ENCODE data around the gene ADPRHL1. TPM values are rescaled to one million over a fixed set of nuclear protein-coding genes. Genes with fewer than 3 reads are reported as not detected.

The ADPRHL1 gene
- total and polyA plus RNA-seq, 2 donors (not counting 3 experiments of a cell fraction or from before 2014, with no cell fraction given): 0.52 to 0.97 TPM

- intact Hi-C loops (cut with micrococcal nuclease) (no loop called here), dilution Hi-C loops (cut with MboI; ENCODE audit: extremely low pct_ligation_motif_present, low sequenced_read_pairs) (no loop called here)
- ChIA-PET CTCF (no interaction called here), POLR2A (no interaction called here)
- FAIRE-seq (no peak), DNase-seq (ENCODE audit: low read depth, low spot score) (no peak)
- Histone ChIP-seq H3K9me1 (replicated peaks; ENCODE audit: control insufficient read depth, extremely low read depth, insufficient read depth, low read length) (no peaks in the 10 kb centered on the region), H3K4me3 (replicated peaks in 1 of 3; ENCODE audit: insufficient read depth in 1 of 3, low read depth in 1 of 3, low read length in 3 of 3) (no peak overlapping the region), H3K27ac (ENCODE audit: insufficient read depth, low read depth, low read length) (no peak overlapping the region), H2AFZ (ENCODE audit: low read depth, low read length) (no peak overlapping the region), H3K9ac (replicated peaks; ENCODE audit: extremely low read depth, insufficient read depth, low read length) (no peak overlapping the region), H3K4me1 (ENCODE audit: control insufficient read depth, extremely low read depth, insufficient read depth, low read length) (no peaks in the 10 kb centered on the region), H3K36me3 (ENCODE audit: control insufficient read depth in 2 of 2, extremely low read depth in 1 of 2, insufficient read depth in 2 of 2, low read length in 2 of 2) (no peaks in the 10 kb centered on the region), H4K20me1 (replicated peaks; ENCODE audit: control insufficient read depth, extremely low read depth, insufficient read depth, low read length) (no peaks in the 10 kb centered on the region), H3K9me3 (replicated peaks; ENCODE audit: control insufficient read depth, insufficient read depth, low read length) (no peaks in the 10 kb centered on the region), H3K27me3 (ENCODE audit: control insufficient read depth in 2 of 2, insufficient read depth in 2 of 2, low read length in 2 of 2) (no peaks in the 10 kb centered on the region), H3K79me2 (ENCODE audit: control insufficient read depth, insufficient read depth, low read length) (no peaks in the 10 kb centered on the region), H3K4me2 (ENCODE audit: insufficient read depth, low read length) (no peak overlapping the region)
- BruUV-seq (replicated peaks): no TSS peak
- TF ChIP-seq JUN (IDR thresholded peaks at IDR 0.05; ENCODE audit: borderline replicate concordance, insufficient read depth, insufficient read length, low read depth) (no peak), FOS (IDR thresholded peaks at IDR 0.05; ENCODE audit: borderline replicate concordance, insufficient read depth, low read length) (no peak), CTCF (IDR thresholded peaks at IDR 0.05; ENCODE audit: extremely low read depth in 1 of 2, insufficient read depth in 1 of 2, low read depth in 1 of 2, low read length in 2 of 2) (no peak), GATA2 (IDR thresholded peaks at IDR 0.05; ENCODE audit: insufficient read depth, insufficient read length, low read depth, low read length) (no peak), MYC (IDR thresholded peaks at IDR 0.05; ENCODE audit: low read depth, low read length) (no peak), POLR2A (IDR thresholded peaks at IDR 0.05; ENCODE audit: low read depth, low read length) (no peak)
Measured at GRCh38 chr13:113353254-113353653, 100.0 kb downstream of the ADPRHL1 start.

GRCh38 chr13:113351514-113352026, 101.7 kb downstream of the ADPRHL1 start:
- CTCF ChIA-PET: no interaction called here
- no peaks in the 10 kb centered on the region for H3K9me3 ChIP-seq (replicated peaks; ENCODE audit: control insufficient read depth, insufficient read depth, low read length)
- DNase-seq (ENCODE audit: low read depth, low spot score) (no peak), FAIRE-seq (no peak)
- dilution Hi-C loops (cut with MboI; ENCODE audit: extremely low pct_ligation_motif_present, low sequenced_read_pairs) (no loop called here), intact Hi-C loops (cut with micrococcal nuclease) (no loop called here)
- TF ChIP-seq POLR2A (IDR thresholded peaks at IDR 0.05; ENCODE audit: low read depth, low read length): no peak
- TF ChIP-seq MYC (IDR thresholded peaks at IDR 0.05; ENCODE audit: low read depth, low read length): no peak
- no peak for TF ChIP-seq FOS (IDR thresholded peaks at IDR 0.05; ENCODE audit: borderline replicate concordance, insufficient read depth, low read length)
- TF ChIP-seq MAX (IDR thresholded peaks at IDR 0.05; ENCODE audit: insufficient read depth, insufficient read length): no peak
- TF ChIP-seq POLR2AphosphoS5 (IDR thresholded peaks at IDR 0.05; ENCODE audit: insufficient read depth, low read depth, low read length): no peak
- no peak for TF ChIP-seq JUN (IDR thresholded peaks at IDR 0.05; ENCODE audit: borderline replicate concordance, insufficient read depth, insufficient read length, low read depth)
- no peaks in the 10 kb centered on the region for H3K4me1 ChIP-seq (ENCODE audit: control insufficient read depth, extremely low read depth, insufficient read depth, low read length)
- no peaks in the 10 kb centered on the region for H3K79me2 ChIP-seq (ENCODE audit: control insufficient read depth, insufficient read depth, low read length)
- no peaks in the 10 kb centered on the region for H4K20me1 ChIP-seq (replicated peaks; ENCODE audit: control insufficient read depth, extremely low read depth, insufficient read depth, low read length)
- H3K9ac ChIP-seq (replicated peaks; ENCODE audit: extremely low read depth, insufficient read depth, low read length): no peak overlapping the region
- no peaks in the 10 kb centered on the region for H3K27me3 ChIP-seq (ENCODE audit: control insufficient read depth in 2 of 2, insufficient read depth in 2 of 2, low read length in 2 of 2)
- no peak overlapping the region for H3K4me2 ChIP-seq (ENCODE audit: insufficient read depth, low read length)
- H3K4me3 ChIP-seq (replicated peaks in 1 of 3; ENCODE audit: insufficient read depth in 1 of 3, low read depth in 1 of 3, low read length in 3 of 3): no peak overlapping the region
- H3K36me3 ChIP-seq (ENCODE audit: control insufficient read depth in 2 of 2, extremely low read depth in 1 of 2, insufficient read depth in 2 of 2, low read length in 2 of 2): no peaks in the 10 kb centered on the region
- BruUV-seq (replicated peaks): no TSS peak
- H3K27ac ChIP-seq (ENCODE audit: insufficient read depth, low read depth, low read length): no peak overlapping the region
- H3K9me1 ChIP-seq (replicated peaks; ENCODE audit: control insufficient read depth, extremely low read depth, insufficient read depth, low read length): no peaks in the 10 kb centered on the region
- POLR2A ChIA-PET: no interaction called here
- no peak overlapping the region for H2AFZ ChIP-seq (ENCODE audit: low read depth, low read length)

Data from endothelial cell of umbilical vein (primary cell).